WI38 (cell line): ENCODE results near the gene ALK.

ENCODE experiments used
- H3K4me3 ChIP-seq: 2 replicates; pipeline ENCODE4 v1.5.1; 2011; ENCODE audit warnings: low read depth, mild to moderate bottlenecking, control low read depth, low read length
- CTCF ChIP-seq: IDR thresholded peaks from 2 replicates; pipeline ENCODE4 v1.5.1; 2012; ENCODE audit warnings: low read depth, mild to moderate bottlenecking, control low read depth, low read length

ALK gene

GRCh38 chr2:29310650-29311348, 610.6 kb downstream of the ALK start:
- TF ChIP-seq CTCF: no peak
- H3K4me3 ChIP-seq: no peak overlapping the region

- peak; percentile 86 for TF ChIP-seq CTCF
- H3K4me3 ChIP-seq: no peak overlapping the region
Observed at GRCh38 chr2:29309090-29310029, 612.0 kb downstream of the ALK start.

- TF ChIP-seq CTCF: no peak
- H3K4me3 ChIP-seq: no peak overlapping the region
Observed at GRCh38 chr2:29308366-29308765, 613.0 kb downstream of the ALK start.

- no peak overlapping the region for H3K4me3 ChIP-seq
- TF ChIP-seq CTCF: no peak
Observed at GRCh38 chr2:29307519-29307918, 613.9 kb downstream of the ALK start.

GRCh38 chr2:29305762-29306161, 615.6 kb downstream of the ALK start:
- H3K4me3 ChIP-seq: no peak overlapping the region
- TF ChIP-seq CTCF: no peak

GRCh38 chr2:29304399-29305060, 616.9 kb downstream of the ALK start:
- TF ChIP-seq CTCF: no peak
- H3K4me3 ChIP-seq: no peak overlapping the region
